Thyroid gland (tissue), 4 donors: ENCODE results near the gene CCIN. TPM values are rescaled to one million over a fixed set of nuclear protein-coding genes. Genes with fewer than 3 reads are reported as not detected.
A peak's percentile ranks its signal among the peaks of the same experiment; 100 is the strongest.

ENCODE experiments used
- DNase-seq, 2 donors: peaks; one replicate each; pipeline ENCODE4 v3.0.0-alpha.2; 2019
- H3K27ac ChIP-seq, 3 donors: fragments of 200-600 bp; sonication (generic); 1 replicate in 2 of 3; 2 replicates in 1 of 3; pipeline ENCODE4 v1.5.1; 2016 to 2019; ENCODE audit warnings: mild to moderate bottlenecking in 1 of 3, moderate library complexity in 1 of 3
- H3K27me3 ChIP-seq: fragments of 200-600 bp; sonication (generic); one replicate; pipeline ENCODE4 v1.5.1; 2019
- H3K36me3 ChIP-seq, 2 donors: fragments of 200-600 bp; sonication (generic); one replicate each; pipeline ENCODE4 v1.5.1; 2016 to 2019
- H3K4me1 ChIP-seq, 2 donors: fragments of 200-600 bp; sonication (generic); one replicate each; pipeline ENCODE4 v1.5.1; 2017 to 2019
- H3K4me3 ChIP-seq, 3 donors: fragments of 200-600 bp; sonication (generic); replicated peaks in 1 of 3; 1 replicate in 2 of 3; 2 replicates in 1 of 3; pipeline ENCODE4 v1.5.1; 2016; ENCODE audit warnings: mild to moderate bottlenecking in 1 of 3
- H3K9me3 ChIP-seq: fragments of 200-600 bp; sonication (generic); one replicate; pipeline ENCODE4 v1.5.1; 2017
- POLR2A ChIP-seq, 2 donors: fragments of 450-650 bp; IDR thresholded peaks; one replicate each; pipeline ENCODE4 v1.6.1; 2017; ENCODE audit warnings: antibody characterized with exemption in 2 of 2, mild to moderate bottlenecking in 2 of 2, moderate library complexity in 1 of 2
- WGBS, 2 donors: methylation state at CpG; one replicate each; pipeline ENCODE4 v1.1.5; 2017; 5-methylcytosine and 5-hydroxymethylcytosine counted together
- intact Hi-C: fragments of 100-400 bp; cut with DNase I; formaldehyde crosslinking; loops from one replicate; pipeline ENCODE4 v1.15.1; 2023
- total RNA-seq, 4 donors: library from RNA; depleted of rRNA; stranded (reverse); fragments of >200 nt; gene quantifications; one replicate each; pipeline ENCODE4 v1.2.3, GENCODE V29; 2016
- TF ChIP-seq, protein P1 (sequence below), 6 experiments: fragments of 200-600 bp in 3 of 6; fragments of 450-650 bp in 3 of 6; sonication (generic) in 3 of 6; IDR thresholded peaks; one replicate each; pipeline ENCODE4 v1.5.1; 2016 to 2019; ENCODE audit warnings: antibody characterized with exemption in 6 of 6, mild to moderate bottlenecking in 2 of 6, inconsistent platforms in 1 of 6, moderate library complexity in 1 of 6

Gene CCIN
- total RNA-seq, 4 donors from 2014 or later = 0.40 TPM; not detected in 3

DNA sequence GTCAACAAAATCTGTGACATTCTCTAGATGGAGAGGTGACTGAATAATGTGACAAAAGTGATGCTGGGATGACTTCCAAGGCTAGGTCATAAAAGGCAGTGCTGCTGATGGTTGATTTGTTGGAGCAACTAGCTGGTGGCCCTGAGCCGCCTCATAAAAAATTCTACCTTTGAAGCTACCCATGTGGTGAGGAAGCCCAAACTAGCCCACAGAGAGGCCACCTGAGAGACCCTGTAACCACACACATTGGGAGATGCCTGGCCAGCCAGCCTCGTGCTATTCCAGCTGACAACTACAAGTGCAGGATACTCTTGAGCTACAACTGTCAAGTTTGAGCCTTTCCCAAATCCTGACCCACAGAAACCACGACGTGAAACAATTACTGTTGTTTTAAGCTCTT is 44.2 kb downstream of the CCIN start:
- peaks cover 18 to 36% of the 10 kb centered on the region in 2 donors for H3K36me3 ChIP-seq
- H3K4me3 ChIP-seq = no peak overlapping the region
- peaks cover 7 to 15% of the 10 kb centered on the region in 2 donors for H3K4me1 ChIP-seq
- TF ChIP-seq, protein P1, sequence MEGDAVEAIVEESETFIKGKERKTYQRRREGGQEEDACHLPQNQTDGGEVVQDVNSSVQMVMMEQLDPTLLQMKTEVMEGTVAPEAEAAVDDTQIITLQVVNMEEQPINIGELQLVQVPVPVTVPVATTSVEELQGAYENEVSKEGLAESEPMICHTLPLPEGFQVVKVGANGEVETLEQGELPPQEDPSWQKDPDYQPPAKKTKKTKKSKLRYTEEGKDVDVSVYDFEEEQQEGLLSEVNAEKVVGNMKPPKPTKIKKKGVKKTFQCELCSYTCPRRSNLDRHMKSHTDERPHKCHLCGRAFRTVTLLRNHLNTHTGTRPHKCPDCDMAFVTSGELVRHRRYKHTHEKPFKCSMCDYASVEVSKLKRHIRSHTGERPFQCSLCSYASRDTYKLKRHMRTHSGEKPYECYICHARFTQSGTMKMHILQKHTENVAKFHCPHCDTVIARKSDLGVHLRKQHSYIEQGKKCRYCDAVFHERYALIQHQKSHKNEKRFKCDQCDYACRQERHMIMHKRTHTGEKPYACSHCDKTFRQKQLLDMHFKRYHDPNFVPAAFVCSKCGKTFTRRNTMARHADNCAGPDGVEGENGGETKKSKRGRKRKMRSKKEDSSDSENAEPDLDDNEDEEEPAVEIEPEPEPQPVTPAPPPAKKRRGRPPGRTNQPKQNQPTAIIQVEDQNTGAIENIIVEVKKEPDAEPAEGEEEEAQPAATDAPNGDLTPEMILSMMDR (IDR thresholded peaks at IDR 0.05) = no peak
- no peak for TF ChIP-seq POLR2A (IDR thresholded peaks at IDR 0.05)
- H3K9me3 ChIP-seq = no peaks in the 10 kb centered on the region
- no peaks in the 10 kb centered on the region for H3K27me3 ChIP-seq
- no peak for DNase-seq
- 90% methylated on average over 4 of the region's 4 CpGs for WGBS, 2 donors
- intact Hi-C loops = no loop called here
- H3K27ac ChIP-seq = no peak overlapping the region

DNA sequence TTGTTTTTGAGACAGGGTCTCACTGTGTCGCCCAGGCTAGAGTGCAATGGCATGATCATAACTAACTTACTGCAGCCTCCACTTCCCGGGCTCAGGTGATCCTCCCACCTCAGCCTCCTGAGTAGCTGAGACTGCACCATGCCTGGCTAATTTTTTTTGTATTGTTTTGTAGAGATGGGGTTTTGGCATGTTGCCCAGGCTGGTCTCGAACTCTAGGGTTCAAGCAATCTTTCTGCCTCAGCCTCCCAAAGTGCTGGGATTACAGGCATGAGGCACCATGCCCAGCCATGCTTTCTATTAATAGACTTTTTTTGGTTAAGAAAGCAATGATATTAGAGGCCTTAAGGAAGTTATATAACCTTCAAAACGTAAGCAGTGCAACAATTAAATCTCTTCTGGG is 44.8 kb downstream of the CCIN start:
- no peak for DNase-seq
- no peak overlapping the region for H3K4me3 ChIP-seq
- peaks cover 7 to 14% of the 10 kb centered on the region in 2 donors for H3K4me1 ChIP-seq
- TF ChIP-seq POLR2A (IDR thresholded peaks at IDR 0.05) = no peak
- TF ChIP-seq, protein P1 (IDR thresholded peaks at IDR 0.05) = no peak
- intact Hi-C loops = no loop called here
- no peak overlapping the region for H3K27ac ChIP-seq
- no peaks in the 10 kb centered on the region for H3K9me3 ChIP-seq
- WGBS, 2 donors = 74 to 78% methylated on average over 4 of the region's 4 CpGs
- H3K27me3 ChIP-seq = no peaks in the 10 kb centered on the region
- peaks cover 25 to 33% of the 10 kb centered on the region in 2 donors for H3K36me3 ChIP-seq

DNA sequence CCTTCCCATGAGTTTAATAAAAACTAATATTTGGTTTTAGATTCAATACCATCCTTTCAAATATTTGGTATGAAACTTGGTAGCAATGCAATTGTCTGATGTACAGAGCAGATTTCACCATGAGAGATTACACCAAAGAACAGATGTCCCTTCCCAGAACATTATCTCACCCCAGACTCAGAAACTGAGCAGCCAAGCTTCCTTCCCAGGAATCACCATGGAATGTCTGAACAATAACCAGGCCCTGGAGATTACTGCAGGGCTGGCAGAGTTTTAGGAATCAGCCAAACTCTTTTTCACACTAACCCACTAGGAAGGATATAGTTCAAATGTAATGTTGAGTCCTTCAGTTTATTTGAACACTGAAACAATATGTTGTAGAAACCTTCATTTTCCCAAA is 45.4 kb downstream of the CCIN start:
- Histone ChIP-seq H3K4me3 (no peak overlapping the region), H3K27me3 (no peaks in the 10 kb centered on the region), H3K4me1 (peaks cover 7 to 14% of the 10 kb centered on the region in 2 donors), H3K27ac (no peak overlapping the region), H3K36me3 (peaks cover 28 to 30% of the 10 kb centered on the region in 2 donors), H3K9me3 (no peaks in the 10 kb centered on the region)
- no peak for DNase-seq
- TF ChIP-seq, protein P1 (IDR thresholded peaks at IDR 0.05) = no peak
- TF ChIP-seq POLR2A (IDR thresholded peaks at IDR 0.05) = no peak
- intact Hi-C loops = no loop called here

DNA sequence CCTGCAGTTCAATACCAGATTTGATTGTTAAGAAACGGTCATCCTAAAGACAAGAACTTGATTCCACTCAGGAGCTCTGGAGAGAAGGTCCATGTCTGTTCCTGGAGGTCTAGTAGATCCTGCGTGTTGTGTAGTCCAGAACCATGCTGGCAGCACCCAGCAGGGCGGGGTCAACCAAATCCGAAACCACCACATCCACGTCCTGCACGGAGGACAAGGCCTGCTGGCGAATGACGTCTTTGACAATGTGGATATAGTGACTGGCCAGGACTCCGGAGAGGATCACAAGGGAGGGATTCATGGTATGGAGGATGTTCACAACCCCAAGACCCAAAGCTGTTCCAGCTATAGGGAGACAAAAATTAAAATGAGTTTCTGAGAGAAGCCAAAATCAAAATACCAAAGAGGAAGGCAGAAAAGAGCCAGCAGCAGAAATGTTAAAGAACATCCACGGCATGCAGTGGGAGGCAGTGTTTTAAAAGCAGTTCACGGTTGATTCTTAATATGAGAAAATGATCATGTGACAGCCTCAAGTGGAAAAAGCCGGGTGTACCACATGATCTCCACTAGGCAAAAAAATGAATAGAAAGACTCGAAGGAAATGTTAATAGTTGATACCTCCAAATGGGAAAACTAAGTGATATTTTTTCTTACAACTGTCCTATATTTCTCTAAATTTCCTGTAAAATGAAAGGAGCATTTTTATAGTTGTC is 48.2 kb downstream of the CCIN start:
- H3K27ac ChIP-seq = no peak overlapping the region
- 63 to 69% methylated on average over 12 to 13 of the region's 13 CpGs for WGBS, 2 donors
- H3K36me3 ChIP-seq = peaks cover 17 to 30% of the 10 kb centered on the region in 2 donors

DNA sequence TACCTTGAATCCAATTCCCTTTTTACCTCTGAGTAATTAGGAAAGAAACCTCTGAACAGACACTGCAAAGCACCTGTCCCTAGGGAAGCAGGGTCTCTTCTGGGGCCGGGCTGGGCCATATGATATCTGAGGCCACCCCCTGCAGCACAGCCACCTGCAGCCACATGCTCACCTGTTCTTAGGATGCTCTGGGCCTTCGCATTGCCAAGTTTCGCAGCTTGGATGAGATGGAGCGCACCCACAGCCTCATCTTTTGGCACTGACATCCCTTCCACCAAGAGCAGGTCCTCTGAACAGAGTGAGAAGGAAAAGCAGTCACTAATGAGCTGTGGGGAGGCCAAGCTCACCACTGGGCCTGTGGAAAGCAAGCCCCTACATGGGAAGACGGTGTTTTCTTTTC is 48.8 kb downstream of the CCIN start:
- Histone ChIP-seq H3K4me3 (no peak overlapping the region), H3K27me3 (no peaks in the 10 kb centered on the region), H3K27ac (peak overlapping the region in 1 of 3 donors; percentile 17), H3K9me3 (no peaks in the 10 kb centered on the region), H3K4me1 (peaks cover 7 to 12% of the 10 kb centered on the region in 2 donors), H3K36me3 (peaks cover 23 to 36% of the 10 kb centered on the region in 2 donors)
- TF ChIP-seq, protein P1 (IDR thresholded peaks at IDR 0.05) = no peak
- TF ChIP-seq POLR2A (IDR thresholded peaks at IDR 0.05) = no peak
- no peak for DNase-seq
- 87 to 96% methylated on average over 5 of the region's 5 CpGs for WGBS, 2 donors
- intact Hi-C loops = no loop called here

More for the DNA sequence above, 48.2 kb downstream of the CCIN start:
- DNase-seq = peak; percentile 27
- no peak for TF ChIP-seq POLR2A (IDR thresholded peaks at IDR 0.05)
- TF ChIP-seq, protein P1 (IDR thresholded peaks at IDR 0.05) = peak in 2 of 6 experiments; percentile 21 to 38
- Histone ChIP-seq H3K27me3 (no peaks in the 10 kb centered on the region), H3K4me3 (no peak overlapping the region), H3K9me3 (no peaks in the 10 kb centered on the region), H3K4me1 (peaks cover 7 to 12% of the 10 kb centered on the region in 2 donors)
- intact Hi-C loops = no loop called here
